ENCODE measurements around the gene RFX6. TPM values are rescaled to one million over a fixed set of nuclear protein-coding genes. Genes with fewer than 3 reads are reported as not detected.

The RFX6 gene
- total RNA-seq, 4 donors from 2014 or later = not detected

GRCh38 chr6:116954335-116954734, 77.3 kb downstream of the RFX6 start:
- no peak for ATAC-seq
- no peak overlapping the region for H3K4me3 ChIP-seq
- in situ Hi-C loops (cut with MboI; ENCODE audit: low sequenced_read_pairs in 4 of 4) = loop anchor here in 2 of 4 donors (25.0 kb wide), 2 partner anchors 233 to 383 kb away; no protein-coding TSS in a partner anchor

GRCh38 chr6:116954938-116955337, 77.9 kb downstream of the RFX6 start:
- H3K27me3 ChIP-seq = no peaks in the 10 kb centered on the region
- ATAC-seq (no peak), DNase-seq (no peak)
- H3K4me3 ChIP-seq = no peak overlapping the region
- TF ChIP-seq POLR2A (IDR thresholded peaks at IDR 0.05) = no peak
- no peak for TF ChIP-seq CTCF (IDR thresholded peaks at IDR 0.05 in 4 of 5, conservative IDR thresholded peaks at IDR 0.05 in 1 of 5)
- in situ Hi-C loops (cut with MboI; ENCODE audit: low sequenced_read_pairs in 4 of 4) = loop anchor here in 2 of 4 donors (25.0 kb wide), 2 partner anchors 232 to 382 kb away; no protein-coding TSS in a partner anchor
- no peaks in the 10 kb centered on the region for H3K36me3 ChIP-seq
- no peaks in the 10 kb centered on the region for H3K4me1 ChIP-seq
- no peak overlapping the region for H3K27ac ChIP-seq
- no peaks in the 10 kb centered on the region for H3K9me3 ChIP-seq
- intact Hi-C loops (cut with DNase I; ENCODE audit: low total_unique reads) = no loop called here

More at GRCh38 chr6:116954335-116954734, 77.3 kb downstream of the RFX6 start:
- Histone ChIP-seq H3K36me3 (no peaks in the 10 kb centered on the region), H3K4me1 (no peaks in the 10 kb centered on the region), H3K27ac (no peak overlapping the region), H3K27me3 (no peaks in the 10 kb centered on the region), H3K9me3 (no peaks in the 10 kb centered on the region)
- DNase-seq = no peak
- intact Hi-C loops (cut with DNase I; ENCODE audit: low total_unique reads) = no loop called here
- no peak for TF ChIP-seq CTCF (IDR thresholded peaks at IDR 0.05 in 4 of 5, conservative IDR thresholded peaks at IDR 0.05 in 1 of 5)
- TF ChIP-seq POLR2A (IDR thresholded peaks at IDR 0.05) = no peak

- Histone ChIP-seq H3K4me3 (no peak overlapping the region), H3K27me3 (no peaks in the 10 kb centered on the region), H3K9me3 (no peaks in the 10 kb centered on the region), H3K36me3 (no peaks in the 10 kb centered on the region), H3K4me1 (no peaks in the 10 kb centered on the region), H3K27ac (no peak overlapping the region)
- intact Hi-C loops (cut with DNase I; ENCODE audit: low total_unique reads) = no loop called here
- DNase-seq (no peak), ATAC-seq (no peak)
- TF ChIP-seq CTCF (IDR thresholded peaks at IDR 0.05 in 4 of 5, conservative IDR thresholded peaks at IDR 0.05 in 1 of 5) (no peak), POLR2A (IDR thresholded peaks at IDR 0.05) (no peak)
- in situ Hi-C loops (cut with MboI; ENCODE audit: low sequenced_read_pairs in 4 of 4) = loop anchor here in 2 of 4 donors (25.0 kb wide), 2 partner anchors 232 to 382 kb away; no protein-coding TSS in a partner anchor
Observed at GRCh38 chr6:116955773-116956172, 78.7 kb downstream of the RFX6 start.

- TF ChIP-seq POLR2A (IDR thresholded peaks at IDR 0.05) (no peak), CTCF (IDR thresholded peaks at IDR 0.05 in 4 of 5, conservative IDR thresholded peaks at IDR 0.05 in 1 of 5) (no peak)
- ATAC-seq = no peak
- DNase-seq = no peak
- H3K36me3 ChIP-seq = no peaks in the 10 kb centered on the region
- H3K27me3 ChIP-seq = no peaks in the 10 kb centered on the region
- H3K4me3 ChIP-seq = no peak overlapping the region
- no peaks in the 10 kb centered on the region for H3K4me1 ChIP-seq
- in situ Hi-C loops (cut with MboI; ENCODE audit: low sequenced_read_pairs in 4 of 4) (loop anchor here in 2 of 4 donors (25.0 kb wide), 2 partner anchors 223 to 373 kb away; no protein-coding TSS in a partner anchor), intact Hi-C loops (cut with DNase I; ENCODE audit: low total_unique reads) (no loop called here)
- no peak overlapping the region for H3K27ac ChIP-seq
- no peaks in the 10 kb centered on the region for H3K9me3 ChIP-seq
Observed at GRCh38 chr6:116963972-116964371, 86.9 kb downstream of the RFX6 start.

All from gastrocnemius medialis (tissue), 4 donors.